Measurements from ENCODE around the gene NCAPD3.

The NCAPD3 gene

DNA sequence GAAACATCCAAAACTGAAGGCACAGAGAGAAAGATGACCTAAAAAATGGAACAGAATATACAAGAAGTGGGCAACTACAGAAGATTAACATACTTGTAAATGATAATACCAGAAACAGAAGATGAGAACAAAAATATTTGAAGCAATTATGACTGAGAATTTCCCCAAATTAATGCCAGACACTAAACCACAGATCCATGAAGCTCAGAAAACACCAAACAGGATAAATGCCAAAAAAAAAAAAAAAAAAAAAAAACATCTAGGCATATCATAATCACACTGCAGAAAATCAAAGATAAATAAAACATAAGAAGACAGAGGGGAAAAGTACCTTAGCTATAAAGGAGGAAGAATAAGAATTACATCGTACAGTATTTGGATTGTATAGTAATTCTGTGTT, 89.6 kb downstream of the NCAPD3 start:
- H3F3A ChIP-seq (ENCODE audit: control insufficient read depth, insufficient read depth), result no peaks in the 10 kb centered on the region
- no peaks in the 10 kb centered on the region for H3K4me1 ChIP-seq (ENCODE audit: control insufficient read depth, low read length)
- no peak for TF ChIP-seq EZH2phosphoT487 (IDR thresholded peaks at IDR 0.05; ENCODE audit: borderline replicate concordance, low read length)
- TF ChIP-seq, protein P1, sequence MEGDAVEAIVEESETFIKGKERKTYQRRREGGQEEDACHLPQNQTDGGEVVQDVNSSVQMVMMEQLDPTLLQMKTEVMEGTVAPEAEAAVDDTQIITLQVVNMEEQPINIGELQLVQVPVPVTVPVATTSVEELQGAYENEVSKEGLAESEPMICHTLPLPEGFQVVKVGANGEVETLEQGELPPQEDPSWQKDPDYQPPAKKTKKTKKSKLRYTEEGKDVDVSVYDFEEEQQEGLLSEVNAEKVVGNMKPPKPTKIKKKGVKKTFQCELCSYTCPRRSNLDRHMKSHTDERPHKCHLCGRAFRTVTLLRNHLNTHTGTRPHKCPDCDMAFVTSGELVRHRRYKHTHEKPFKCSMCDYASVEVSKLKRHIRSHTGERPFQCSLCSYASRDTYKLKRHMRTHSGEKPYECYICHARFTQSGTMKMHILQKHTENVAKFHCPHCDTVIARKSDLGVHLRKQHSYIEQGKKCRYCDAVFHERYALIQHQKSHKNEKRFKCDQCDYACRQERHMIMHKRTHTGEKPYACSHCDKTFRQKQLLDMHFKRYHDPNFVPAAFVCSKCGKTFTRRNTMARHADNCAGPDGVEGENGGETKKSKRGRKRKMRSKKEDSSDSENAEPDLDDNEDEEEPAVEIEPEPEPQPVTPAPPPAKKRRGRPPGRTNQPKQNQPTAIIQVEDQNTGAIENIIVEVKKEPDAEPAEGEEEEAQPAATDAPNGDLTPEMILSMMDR (IDR thresholded peaks at IDR 0.05; ENCODE audit: low read depth, low read length, poor library complexity, severe bottlenecking), result no peak
- no peaks in the 10 kb centered on the region for H3K9me2 ChIP-seq (replicated peaks; ENCODE audit: control insufficient read depth, low read length)
- H3K4me3 ChIP-seq (ENCODE audit: low read length), result no peak overlapping the region
- H4K20me1 ChIP-seq (ENCODE audit: control insufficient read depth, insufficient read depth, low read depth, low read length), result no peaks in the 10 kb centered on the region
- peaks cover 4% of the 10 kb centered on the region; the same call in 1 of the 2 replicates for H3K27me3 ChIP-seq (ENCODE audit: control insufficient read depth, low read length)
- no peaks in the 10 kb centered on the region for H3K79me2 ChIP-seq (ENCODE audit: control insufficient read depth, low read length)
- no peak overlapping the region for H3K27ac ChIP-seq (ENCODE audit: low read depth, low read length)
- H3K4me2 ChIP-seq (ENCODE audit: low read length), result no peak overlapping the region
- no peaks in the 10 kb centered on the region for H3K36me3 ChIP-seq (ENCODE audit: control insufficient read depth, low read length)
- H3K9me3 ChIP-seq (ENCODE audit: control insufficient read depth, insufficient read depth, low read length), result peaks cover 6% of the 10 kb centered on the region

- H3K9me2 ChIP-seq (replicated peaks; ENCODE audit: control insufficient read depth, low read length), result no peaks in the 10 kb centered on the region
- H3K27ac ChIP-seq (ENCODE audit: low read depth, low read length), result no peak overlapping the region
- H3K9me3 ChIP-seq (ENCODE audit: control insufficient read depth, insufficient read depth, low read length), result peaks cover 6% of the 10 kb centered on the region
- no peaks in the 10 kb centered on the region for H3K36me3 ChIP-seq (ENCODE audit: control insufficient read depth, low read length)
- H3F3A ChIP-seq (ENCODE audit: control insufficient read depth, insufficient read depth), result no peaks in the 10 kb centered on the region
- no peaks in the 10 kb centered on the region for H3K79me2 ChIP-seq (ENCODE audit: control insufficient read depth, low read length)
- peaks cover 4% of the 10 kb centered on the region; the same call in 1 of the 2 replicates for H3K27me3 ChIP-seq (ENCODE audit: control insufficient read depth, low read length)
- TF ChIP-seq, protein P1 (IDR thresholded peaks at IDR 0.05; ENCODE audit: low read depth, low read length, poor library complexity, severe bottlenecking), result no peak
- TF ChIP-seq EZH2phosphoT487 (IDR thresholded peaks at IDR 0.05; ENCODE audit: borderline replicate concordance, low read length), result no peak
- no peaks in the 10 kb centered on the region for H4K20me1 ChIP-seq (ENCODE audit: control insufficient read depth, insufficient read depth, low read depth, low read length)
- H3K4me1 ChIP-seq (ENCODE audit: control insufficient read depth, low read length), result no peaks in the 10 kb centered on the region
- no peak overlapping the region for H3K4me2 ChIP-seq (ENCODE audit: low read length)
- H3K4me3 ChIP-seq (ENCODE audit: low read length), result no peak overlapping the region
Observed at GRCh38 chr11:134132808-134133207, 91.0 kb downstream of the NCAPD3 start.

GRCh38 chr11:134131628-134132244, 92.0 kb downstream of the NCAPD3 start:
- Histone ChIP-seq H3K9me2 (replicated peaks; ENCODE audit: control insufficient read depth, low read length) (no peaks in the 10 kb centered on the region), H3K27me3 (ENCODE audit: control insufficient read depth, low read length) (peaks cover 4% of the 10 kb centered on the region; the same call in 1 of the 2 replicates), H3K9me3 (ENCODE audit: control insufficient read depth, insufficient read depth, low read length) (peaks cover 6% of the 10 kb centered on the region), H3K4me2 (ENCODE audit: low read length) (no peak overlapping the region), H3K4me1 (ENCODE audit: control insufficient read depth, low read length) (no peaks in the 10 kb centered on the region), H3K27ac (ENCODE audit: low read depth, low read length) (no peak overlapping the region), H3F3A (ENCODE audit: control insufficient read depth, insufficient read depth) (no peaks in the 10 kb centered on the region), H3K36me3 (ENCODE audit: control insufficient read depth, low read length) (no peaks in the 10 kb centered on the region), H3K4me3 (ENCODE audit: low read length) (no peak overlapping the region), H4K20me1 (ENCODE audit: control insufficient read depth, insufficient read depth, low read depth, low read length) (no peaks in the 10 kb centered on the region), H3K79me2 (ENCODE audit: control insufficient read depth, low read length) (no peaks in the 10 kb centered on the region)
- no peak for TF ChIP-seq EZH2phosphoT487 (IDR thresholded peaks at IDR 0.05; ENCODE audit: borderline replicate concordance, low read length)
- TF ChIP-seq, protein P1 (IDR thresholded peaks at IDR 0.05; ENCODE audit: low read depth, low read length, poor library complexity, severe bottlenecking), result no peak

Measured in DOHH2 (cell line).